GM21381 (cell line): ENCODE results near the gene RNASE13.

Experiments
- ATAC-seq: cut with Tn5 transposase; IDR thresholded peaks from one replicate; pipeline ENCODE4 v1.9.1; 2021; ENCODE audit warnings: mild to moderate bottlenecking, moderate library complexity; ENCODE audit not compliant: unreplicated experiment

The RNASE13 gene

GRCh38 chr14:21034707-21035106 is at the start of gene RNASE13:
Gene RNASE13 (minus strand): TSS chr14:21034807. CDS start chr14:21034288, 519 bp downstream.
- ATAC-seq: no peak

- no peak for ATAC-seq
Observed at GRCh38 chr14:21084396-21084795, 49.8 kb upstream of the RNASE13 start.

- no peak for ATAC-seq
Observed at GRCh38 chr14:21083565-21084325, 49.1 kb upstream of the RNASE13 start.

- ATAC-seq: no peak
Observed at GRCh38 chr14:21081521-21082142, 47.0 kb upstream of the RNASE13 start.

- ATAC-seq: no peak
Observed at GRCh38 chr14:21078726-21079125, 44.1 kb upstream of the RNASE13 start.

- no peak for ATAC-seq
Observed at GRCh38 chr14:21078287-21078686, 43.7 kb upstream of the RNASE13 start.

- no peak for ATAC-seq
Observed at GRCh38 chr14:21077672-21078071, 43.1 kb upstream of the RNASE13 start.

- no peak for ATAC-seq
Observed at GRCh38 chr14:21075719-21076437, 41.3 kb upstream of the RNASE13 start.

- no peak for ATAC-seq
Observed at GRCh38 chr14:21074398-21075272, 40.0 kb upstream of the RNASE13 start.

- no peak for ATAC-seq
Observed at GRCh38 chr14:21073921-21074320, 39.3 kb upstream of the RNASE13 start.

GRCh38 chr14:21072781-21073339 is 38.3 kb upstream of the RNASE13 start:
- ATAC-seq: no peak

GRCh38 chr14:21072031-21072473 is 37.4 kb upstream of the RNASE13 start:
- ATAC-seq: no peak

GRCh38 chr14:21071225-21072030 is 36.8 kb upstream of the RNASE13 start:
- peak; percentile 68 for ATAC-seq

- peak; percentile 20 for ATAC-seq
Observed at GRCh38 chr14:21070610-21071224, 36.1 kb upstream of the RNASE13 start.

- ATAC-seq: no peak
Observed at GRCh38 chr14:21070083-21070609, 35.5 kb upstream of the RNASE13 start, which contains the start of gene ARHGEF40. Gene ARHGEF40 (plus strand): TSS chr14:21070304. CDS start chr14:21070397, 93 bp downstream.

- no peak for ATAC-seq
Observed at GRCh38 chr14:21069388-21070082, 34.9 kb upstream of the RNASE13 start.

GRCh38 chr14:21068521-21069387 is 34.1 kb upstream of the RNASE13 start:
- no peak for ATAC-seq
